Left lobe of liver (tissue), 2 donors: Measurements from ENCODE around the gene ACAN. TPM values are rescaled to one million over a fixed set of nuclear protein-coding genes. Genes with fewer than 3 reads are reported as not detected.

Experiments
- ATAC-seq: fragments of 200-7000 bp; cut with Tn5 transposase; one replicate; pipeline ENCODE4 v1.9.1; 2020; ENCODE audit warnings: mild to moderate bottlenecking, moderate library complexity
- DNase-seq: peaks from one replicate; pipeline ENCODE4 v3.0.0-alpha.2; 2020; ENCODE audit warnings: low spot score
- total RNA-seq: library from RNA; stranded (reverse); gene quantifications from one replicate; pipeline ENCODE4 v1.2.1, GENCODE V29; 2021
- donor health status: DM: no; HTN: no; CAD: no; lungs with moderate emphysema.
- donor health status: DM: no; HTN: yes; CAD: no.

The ACAN gene
- total RNA-seq, 1 donor from 2014 or later, result not detected

DNA sequence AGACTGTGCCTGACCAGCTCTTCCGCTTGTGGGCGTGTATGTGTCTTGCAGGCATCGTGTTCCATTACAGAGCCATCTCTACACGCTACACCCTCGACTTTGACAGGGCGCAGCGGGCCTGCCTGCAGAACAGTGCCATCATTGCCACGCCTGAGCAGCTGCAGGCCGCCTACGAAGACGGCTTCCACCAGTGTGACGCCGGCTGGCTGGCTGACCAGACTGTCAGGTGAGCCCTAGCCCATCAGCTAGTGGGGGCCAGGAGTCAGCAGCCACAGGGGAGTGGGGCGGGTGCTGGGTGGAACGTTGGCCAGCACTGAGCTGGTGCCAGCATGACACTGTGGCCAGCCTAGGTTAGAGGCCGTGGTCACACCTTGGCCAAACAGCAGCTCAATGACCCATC is 36.7 kb downstream of the ACAN start:
- DNase-seq, result no peak
- ATAC-seq, result no peak

DNA sequence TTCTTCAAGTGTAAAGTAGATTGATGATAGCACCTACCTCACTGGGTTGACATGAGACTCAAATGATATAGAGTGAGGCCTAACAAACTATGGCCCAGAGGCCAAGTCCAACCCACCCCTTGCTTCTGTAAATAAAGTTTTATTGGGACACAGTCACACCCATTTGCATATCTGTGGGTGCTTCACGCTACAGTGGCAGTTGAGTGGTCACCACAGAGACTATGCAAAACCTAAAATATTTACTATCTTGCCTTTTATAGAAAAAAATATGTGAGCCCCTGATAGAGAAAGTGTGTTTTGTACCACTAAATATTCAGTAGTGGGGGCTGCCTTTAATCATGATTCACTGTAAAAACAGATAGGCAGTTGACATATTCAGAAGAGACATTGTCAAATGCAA is 38.0 kb downstream of the ACAN start:
- DNase-seq (no peak), ATAC-seq (no peak)

DNA sequence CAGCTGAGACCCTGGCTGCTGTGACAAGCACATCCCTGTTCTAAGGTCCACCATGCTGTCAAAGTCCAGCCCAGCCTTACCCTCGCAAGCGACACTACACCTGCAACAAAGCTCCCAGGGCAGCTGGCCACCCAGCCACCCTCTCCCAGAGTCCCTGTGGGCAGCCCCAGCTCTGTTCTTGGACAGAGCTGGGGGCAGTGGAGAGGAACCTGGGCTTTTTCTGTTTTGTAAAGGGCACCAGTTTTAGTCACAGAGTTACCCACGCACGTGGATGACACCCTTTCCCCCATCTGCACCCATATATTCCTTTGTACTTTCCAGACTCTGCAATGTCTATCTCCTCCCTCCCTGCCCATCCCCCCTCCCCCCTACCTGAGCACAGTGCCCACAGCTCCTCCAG is 38.9 kb downstream of the ACAN start:
- no peak for DNase-seq
- ATAC-seq, result no peak

DNA sequence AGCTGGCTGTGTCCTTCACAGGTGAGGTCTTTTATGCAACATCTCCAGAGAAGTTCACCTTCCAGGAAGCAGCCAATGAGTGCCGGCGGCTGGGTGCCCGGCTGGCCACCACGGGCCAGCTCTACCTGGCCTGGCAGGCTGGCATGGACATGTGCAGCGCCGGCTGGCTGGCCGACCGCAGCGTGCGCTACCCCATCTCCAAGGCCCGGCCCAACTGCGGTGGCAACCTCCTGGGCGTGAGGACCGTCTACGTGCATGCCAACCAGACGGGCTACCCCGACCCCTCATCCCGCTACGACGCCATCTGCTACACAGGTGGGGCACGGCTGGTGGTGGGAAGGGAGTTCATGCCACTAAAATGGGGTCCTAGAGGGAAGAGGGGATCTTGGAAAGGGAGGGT is 40.1 kb downstream of the ACAN start:
- no peak for ATAC-seq
- no peak for DNase-seq

DNA sequence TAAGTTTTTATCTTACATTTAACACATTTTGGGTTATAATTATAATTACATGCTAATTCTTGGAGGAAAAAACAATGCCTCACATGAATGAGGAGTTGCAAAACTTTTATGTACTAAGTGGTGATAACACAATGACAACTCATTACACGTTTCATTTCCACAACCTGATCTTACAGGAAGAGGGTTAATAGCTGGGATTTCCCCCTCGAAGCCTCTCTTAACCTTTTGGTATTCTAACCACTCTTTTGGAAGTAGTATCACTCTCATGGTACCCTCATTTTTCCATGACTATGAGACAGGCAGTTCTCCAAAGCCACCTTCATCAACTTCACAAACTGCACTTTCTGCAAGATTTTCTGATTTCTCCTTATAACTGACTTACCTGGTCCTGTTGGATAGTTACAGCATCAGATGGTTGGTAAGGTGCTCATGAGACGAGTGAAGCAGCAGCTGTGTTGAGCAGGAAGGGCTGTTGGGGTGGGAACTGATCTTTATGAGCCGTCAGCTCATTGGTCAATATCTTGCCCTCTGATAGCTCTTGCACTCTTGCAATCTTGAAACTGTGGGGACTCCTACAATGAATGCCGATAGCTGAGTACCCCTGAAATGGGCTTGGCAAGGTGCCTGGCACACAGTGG is 41.6 kb downstream of the ACAN start:
- DNase-seq, result no peak
- ATAC-seq, result no peak

DNA sequence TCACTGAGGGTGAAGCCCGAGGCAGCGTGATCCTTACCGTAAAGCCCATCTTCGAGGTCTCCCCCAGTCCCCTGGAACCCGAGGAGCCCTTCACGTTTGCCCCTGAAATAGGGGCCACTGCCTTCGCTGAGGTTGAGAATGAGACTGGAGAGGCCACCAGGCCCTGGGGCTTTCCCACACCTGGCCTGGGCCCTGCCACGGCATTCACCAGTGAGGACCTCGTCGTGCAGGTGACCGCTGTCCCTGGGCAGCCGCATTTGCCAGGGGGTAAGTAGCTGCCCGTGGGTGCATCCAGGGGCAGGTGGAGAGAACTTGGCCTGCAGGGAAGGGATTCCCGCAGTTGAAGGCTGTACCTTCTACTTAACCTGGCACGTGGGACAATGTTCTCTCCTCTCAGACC is 42.4 kb downstream of the ACAN start:
- ATAC-seq, result no peak
- DNase-seq, result no peak

DNA sequence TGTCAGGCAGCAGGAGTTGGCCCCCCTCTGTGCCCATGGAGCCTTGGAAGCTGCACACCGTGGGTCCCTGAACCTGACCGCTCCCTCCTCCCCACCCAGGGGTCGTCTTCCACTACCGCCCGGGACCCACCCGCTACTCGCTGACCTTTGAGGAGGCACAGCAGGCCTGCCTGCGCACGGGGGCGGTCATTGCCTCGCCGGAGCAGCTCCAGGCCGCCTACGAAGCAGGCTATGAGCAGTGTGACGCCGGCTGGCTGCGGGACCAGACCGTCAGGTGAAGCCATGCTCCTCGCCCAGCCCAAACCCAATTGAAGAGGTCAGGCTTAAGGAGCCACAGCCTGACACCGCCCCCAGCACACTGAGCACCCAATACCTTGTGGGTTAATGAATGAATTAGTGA is 43.9 kb downstream of the ACAN start:
- DNase-seq (no peak), ATAC-seq (no peak)

DNA sequence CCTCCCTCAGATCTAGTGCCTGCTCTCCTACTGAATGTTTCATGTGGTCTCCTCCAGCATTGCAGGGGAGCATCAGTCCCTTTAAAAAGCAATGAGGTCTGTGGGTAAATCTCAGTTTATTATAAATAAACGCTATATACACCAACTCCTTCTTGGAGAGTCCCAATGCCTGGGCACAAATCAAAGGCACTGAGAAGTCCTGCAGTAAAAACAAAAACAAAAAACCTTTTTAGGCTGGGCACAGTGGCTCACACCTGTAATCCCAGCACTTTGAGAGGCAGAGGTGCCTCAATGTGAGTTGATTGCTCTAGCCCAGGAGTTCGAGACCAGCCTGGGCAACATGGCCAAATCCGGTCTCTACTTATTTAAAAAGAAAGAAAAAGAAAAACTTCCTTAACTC is 45.0 kb downstream of the ACAN start:
- ATAC-seq (no peak), DNase-seq (no peak)

DNA sequence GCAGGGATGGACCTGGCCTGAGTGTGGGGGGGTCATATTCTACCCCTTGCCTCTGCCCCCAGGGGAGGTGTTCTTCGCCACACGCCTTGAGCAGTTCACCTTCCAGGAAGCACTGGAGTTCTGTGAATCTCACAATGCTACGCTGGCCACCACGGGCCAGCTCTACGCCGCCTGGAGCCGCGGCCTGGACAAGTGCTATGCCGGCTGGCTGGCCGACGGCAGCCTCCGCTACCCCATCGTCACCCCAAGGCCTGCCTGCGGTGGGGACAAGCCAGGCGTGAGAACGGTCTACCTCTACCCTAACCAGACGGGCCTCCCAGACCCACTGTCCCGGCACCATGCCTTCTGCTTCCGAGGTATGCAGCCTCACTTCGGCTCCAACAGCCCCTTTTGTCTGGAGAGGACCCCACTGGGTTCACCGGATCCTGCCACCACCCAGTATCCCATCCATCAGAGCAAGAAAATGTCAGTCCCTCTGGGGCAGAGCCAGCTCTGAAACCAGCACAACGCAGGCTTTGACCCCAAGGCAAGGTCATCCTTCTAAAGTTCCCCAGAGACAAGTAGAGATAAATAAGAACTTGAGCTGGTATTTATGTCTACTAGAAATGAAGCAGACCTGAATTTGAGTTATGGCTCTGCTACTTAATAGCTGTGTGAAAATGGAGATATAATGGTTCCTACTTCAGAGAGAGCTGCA is 46.3 kb downstream of the ACAN start:
- ATAC-seq, result no peak
- DNase-seq, result no peak

DNA sequence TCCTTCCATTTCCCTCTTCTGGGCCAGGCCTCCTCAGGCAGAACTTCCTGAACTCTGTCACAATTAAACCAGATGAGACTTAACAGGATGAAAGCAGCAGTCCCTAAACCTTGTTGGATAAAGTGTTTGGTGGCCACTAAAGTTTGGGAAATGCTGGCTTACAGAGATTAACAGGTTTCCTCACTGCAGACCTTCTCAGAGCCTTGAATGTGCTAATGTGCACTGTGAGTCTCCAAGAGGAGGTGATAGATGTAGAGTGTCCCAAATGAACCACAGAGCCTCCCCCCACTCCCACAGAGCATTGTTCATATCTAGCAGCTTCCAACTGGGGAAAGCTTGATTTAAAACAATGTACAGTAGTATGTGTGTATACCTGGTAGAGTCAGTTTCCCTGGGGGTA is 49.2 kb downstream of the ACAN start:
- no peak for DNase-seq
- ATAC-seq, result no peak

DNA sequence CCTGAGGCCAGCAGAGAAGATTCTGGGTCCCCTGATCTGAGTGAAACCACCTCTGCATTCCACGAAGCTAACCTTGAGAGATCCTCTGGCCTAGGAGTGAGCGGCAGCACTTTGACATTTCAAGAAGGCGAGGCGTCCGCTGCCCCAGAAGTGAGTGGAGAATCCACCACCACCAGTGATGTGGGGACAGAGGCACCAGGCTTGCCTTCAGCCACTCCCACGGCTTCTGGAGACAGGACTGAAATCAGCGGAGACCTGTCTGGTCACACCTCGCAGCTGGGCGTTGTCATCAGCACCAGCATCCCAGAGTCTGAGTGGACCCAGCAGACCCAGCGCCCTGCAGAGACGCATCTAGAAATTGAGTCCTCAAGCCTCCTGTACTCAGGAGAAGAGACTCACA is 55.7 kb downstream of the ACAN start:
- DNase-seq (no peak), ATAC-seq (no peak)

DNA sequence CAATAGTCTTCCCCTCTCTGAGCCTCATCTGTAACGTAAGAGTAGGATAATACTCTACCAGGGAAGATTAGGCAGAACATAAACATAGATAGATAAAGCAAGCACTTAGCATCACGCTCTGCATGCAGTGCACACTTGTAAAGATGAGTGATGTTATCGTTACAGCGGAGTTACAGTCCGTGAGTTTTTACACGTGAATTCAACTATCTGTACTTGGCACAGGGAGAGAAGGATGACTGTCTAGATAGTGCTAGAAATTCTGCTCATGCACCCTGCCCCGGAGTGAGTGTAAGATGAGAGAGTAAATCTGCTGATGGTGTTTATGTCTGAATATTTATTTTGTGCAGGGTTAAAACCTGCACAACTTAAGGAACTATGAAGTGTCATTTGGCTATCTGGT is 56.3 kb downstream of the ACAN start:
- DNase-seq (no peak), ATAC-seq (no peak)

DNA sequence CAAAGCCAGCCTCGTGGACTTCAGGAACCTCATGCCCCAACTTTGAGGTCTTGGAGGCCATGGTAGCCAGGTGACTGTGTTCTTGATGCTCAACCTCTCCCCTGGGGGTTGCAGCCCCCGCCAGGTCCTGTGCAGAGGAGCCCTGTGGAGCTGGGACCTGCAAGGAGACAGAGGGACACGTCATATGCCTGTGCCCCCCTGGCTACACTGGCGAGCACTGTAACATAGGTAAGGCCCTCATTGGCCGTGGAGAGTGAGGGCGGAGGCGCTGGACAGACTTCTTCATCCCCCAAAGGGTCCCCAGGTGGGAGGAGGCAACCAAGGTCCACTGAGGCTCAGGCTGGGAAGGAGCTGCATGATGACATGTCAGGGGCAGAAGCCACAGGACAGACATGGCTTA is 57.0 kb downstream of the ACAN start:
- no peak for DNase-seq
- ATAC-seq, result no peak

DNA sequence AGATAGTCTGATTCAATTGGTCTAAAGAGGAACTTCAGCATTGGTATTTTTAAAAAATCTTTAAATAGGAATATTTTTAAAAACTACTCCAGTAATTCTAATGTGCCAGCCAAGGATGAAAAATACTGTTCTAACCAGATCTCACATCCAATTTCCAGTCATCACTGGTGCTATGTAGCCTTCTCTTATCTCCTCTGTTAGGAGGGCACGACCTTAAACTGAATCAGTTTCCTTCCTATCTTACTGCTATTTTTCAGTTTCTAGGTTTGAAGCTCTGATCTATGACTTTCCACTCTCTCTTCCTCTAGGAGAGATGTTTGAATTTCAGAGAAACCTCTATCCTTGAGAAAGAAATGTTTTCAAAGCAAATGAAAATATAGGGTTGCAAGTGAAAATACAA is 60.2 kb downstream of the ACAN start:
- no peak for DNase-seq
- ATAC-seq, result no peak

DNA sequence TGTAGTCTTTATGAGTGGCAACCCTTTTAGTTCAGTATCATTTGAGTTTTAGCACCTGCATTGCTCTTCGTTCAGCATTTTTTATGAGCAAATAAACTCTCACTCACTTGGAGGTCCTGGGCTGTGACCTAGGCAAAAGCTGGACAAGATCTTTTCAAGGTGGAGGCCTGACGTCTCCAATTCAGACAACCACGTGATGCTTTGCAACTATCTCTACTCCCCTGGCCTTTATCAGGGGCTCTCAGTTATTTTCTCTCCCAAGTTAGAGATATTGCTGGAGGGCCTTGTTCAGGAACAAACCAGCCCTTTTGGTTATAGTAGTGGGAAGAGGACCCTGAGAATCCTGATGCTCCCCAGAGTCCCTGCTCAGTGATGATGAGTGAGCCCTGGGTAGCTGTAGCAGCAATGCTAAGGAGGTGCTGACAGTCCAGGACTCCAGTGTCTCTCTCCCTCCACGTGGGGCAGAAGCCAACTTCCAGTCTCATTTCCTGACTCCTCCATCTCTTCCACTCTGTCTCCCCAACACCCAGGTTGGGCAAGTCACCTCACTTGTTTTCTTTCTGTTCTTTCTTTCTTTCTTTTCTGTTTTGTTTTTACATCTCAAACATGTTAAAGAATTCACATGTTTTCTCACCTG is 61.7 kb downstream of the ACAN start:
- DNase-seq, result no peak
- no peak for ATAC-seq

DNA sequence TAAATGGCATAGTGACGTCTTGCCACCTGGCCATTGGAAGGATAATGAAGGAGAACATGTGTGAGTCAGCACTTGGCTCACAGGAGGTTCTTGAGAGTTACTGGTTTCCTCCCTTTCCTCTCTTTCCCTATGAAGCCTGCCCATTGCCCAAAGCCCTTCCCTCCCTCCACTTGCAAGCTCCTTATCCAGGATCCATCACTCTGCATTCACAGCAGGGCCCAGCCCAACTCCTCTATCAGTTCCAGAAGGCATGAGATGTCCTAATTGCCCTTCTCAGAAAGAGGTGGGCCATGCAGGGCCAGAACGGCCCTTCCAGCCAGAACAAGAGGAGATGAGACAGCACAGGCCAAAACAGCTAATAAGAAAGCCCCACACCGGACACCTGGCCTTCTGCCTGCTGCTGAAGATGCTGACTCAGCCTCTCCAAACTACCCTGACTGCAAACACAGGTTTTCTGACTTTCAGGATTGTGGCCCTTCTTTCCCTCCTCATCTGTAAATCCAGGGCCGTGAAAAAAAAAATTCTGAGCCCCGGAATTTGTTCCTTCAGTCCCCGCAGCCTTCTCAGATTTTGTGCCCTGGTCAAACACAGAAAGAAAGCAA is 62.4 kb downstream of the ACAN start:
- ATAC-seq (no peak), DNase-seq (no peak)

DNA sequence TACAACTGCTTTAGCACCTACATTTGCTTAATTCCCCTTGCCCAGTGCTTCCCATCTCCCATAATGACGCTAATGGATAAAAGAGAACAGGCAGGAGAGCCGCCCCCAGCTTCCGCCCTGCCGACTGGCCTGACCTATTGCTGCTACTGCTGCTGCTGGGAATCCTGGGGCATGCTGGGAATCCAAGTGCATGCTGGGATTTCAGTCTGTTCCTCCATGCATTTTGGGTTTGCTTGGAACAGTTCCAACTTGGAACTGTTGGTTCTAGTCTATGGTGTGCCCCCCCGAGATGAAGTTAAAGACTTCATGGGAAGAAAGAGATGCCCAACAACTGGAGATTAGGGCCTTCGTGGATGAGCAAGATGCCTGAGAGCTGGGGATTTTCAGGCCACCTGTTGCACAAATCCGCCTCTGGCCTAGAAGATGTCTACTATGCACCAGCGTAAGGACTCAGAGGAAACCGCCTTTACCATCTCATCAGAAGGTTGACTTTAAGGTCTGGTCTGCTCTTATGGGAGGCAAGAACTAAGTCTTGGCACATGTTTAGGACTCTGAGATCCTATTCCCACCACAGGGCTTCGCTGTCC is 63.2 kb downstream of the ACAN start:
- ATAC-seq (no peak), DNase-seq (no peak)

DNA sequence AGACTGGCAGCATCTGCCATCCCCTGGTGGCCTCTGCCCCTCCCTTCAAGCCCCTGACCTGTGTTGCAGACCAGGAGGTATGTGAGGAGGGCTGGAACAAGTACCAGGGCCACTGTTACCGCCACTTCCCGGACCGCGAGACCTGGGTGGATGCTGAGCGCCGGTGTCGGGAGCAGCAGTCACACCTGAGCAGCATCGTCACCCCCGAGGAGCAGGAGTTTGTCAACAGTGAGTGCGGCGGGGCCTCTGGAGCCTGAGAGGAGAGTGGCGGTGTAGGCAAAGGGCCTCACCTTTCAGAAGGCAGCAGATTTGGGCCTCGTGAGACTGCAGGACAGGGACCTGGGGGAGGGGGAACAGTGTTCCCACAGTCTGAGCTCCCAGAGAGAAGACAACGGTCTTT is 68.1 kb downstream of the ACAN start:
- no peak for DNase-seq
- no peak for ATAC-seq

DNA sequence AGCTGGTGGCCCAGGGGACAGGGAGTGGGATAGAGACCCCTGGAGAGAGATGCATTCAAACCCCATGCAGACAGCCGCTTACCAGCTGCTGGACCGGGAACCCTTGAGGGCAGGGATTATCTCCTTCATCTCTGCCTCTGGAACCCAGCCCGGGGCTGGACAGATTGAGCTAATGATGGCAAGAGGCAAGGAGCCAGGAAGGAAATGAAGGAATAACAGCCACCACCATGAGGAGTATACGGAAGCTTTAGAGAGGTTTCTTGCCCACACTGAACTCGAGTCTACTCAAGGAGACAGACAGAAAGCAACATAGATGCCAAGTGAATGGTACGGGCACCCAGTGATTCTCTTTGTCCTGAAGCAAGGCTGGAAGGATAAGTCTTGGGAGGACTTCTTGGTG is 68.9 kb downstream of the ACAN start:
- no peak for DNase-seq
- ATAC-seq, result no peak

DNA sequence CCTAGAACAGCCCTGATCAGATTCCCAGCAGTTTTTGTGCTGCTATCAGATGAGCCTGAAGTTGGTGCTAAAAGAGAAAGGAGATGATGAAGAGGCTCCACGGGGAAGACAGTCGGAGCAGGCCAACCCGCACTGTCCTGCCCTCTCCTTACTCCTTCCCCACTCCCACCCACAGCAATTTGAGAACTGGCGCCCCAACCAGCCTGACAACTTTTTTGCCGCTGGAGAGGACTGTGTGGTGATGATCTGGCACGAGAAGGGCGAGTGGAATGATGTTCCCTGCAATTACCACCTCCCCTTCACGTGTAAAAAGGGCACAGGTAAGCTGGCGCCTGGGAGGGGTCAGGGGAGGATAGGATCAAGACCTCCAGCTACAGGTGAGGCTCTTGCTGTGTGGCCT is 69.5 kb downstream of the ACAN start:
- no peak for ATAC-seq
- DNase-seq, result no peak

DNA sequence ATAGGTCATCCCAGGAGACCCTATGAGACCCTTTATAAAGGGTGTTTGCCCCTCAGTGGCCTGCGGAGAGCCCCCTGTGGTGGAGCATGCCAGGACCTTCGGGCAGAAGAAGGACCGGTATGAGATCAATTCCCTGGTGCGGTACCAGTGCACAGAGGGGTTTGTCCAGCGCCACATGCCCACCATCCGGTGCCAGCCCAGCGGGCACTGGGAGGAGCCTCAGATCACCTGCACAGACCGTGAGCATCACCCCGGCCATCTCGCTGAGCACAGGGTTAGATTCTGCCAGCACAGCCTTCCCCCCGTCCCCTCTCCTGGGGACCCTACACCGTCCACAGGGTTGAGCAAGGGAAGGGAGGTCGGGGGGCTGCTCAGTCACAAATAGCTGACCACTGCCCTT is 70.5 kb downstream of the ACAN start:
- ATAC-seq (no peak), DNase-seq (no peak)

DNA sequence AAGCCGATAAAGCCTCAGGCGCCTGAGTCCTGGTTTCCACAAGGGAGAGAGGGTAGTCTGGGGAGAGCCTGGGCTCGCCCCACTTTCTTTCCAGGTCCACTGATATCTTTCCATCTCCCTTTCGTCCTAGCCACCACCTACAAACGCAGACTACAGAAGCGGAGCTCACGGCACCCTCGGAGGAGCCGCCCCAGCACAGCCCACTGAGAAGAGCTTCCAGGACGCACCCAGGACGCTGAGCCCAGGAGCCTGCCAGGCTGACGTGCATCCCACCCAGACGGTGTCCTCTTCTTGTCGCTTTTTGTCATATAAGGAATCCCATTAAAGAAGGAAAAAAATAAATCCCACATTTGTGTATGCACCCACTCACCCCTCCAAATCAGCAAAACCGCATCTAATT is 71.0 kb downstream of the ACAN start:
- ATAC-seq, result no peak

More for the DNA sequence above, 71.0 kb downstream of the ACAN start:
- DNase-seq, result no peak
